Measurements from ENCODE around the gene SELENOS. TPM values are rescaled to one million over a fixed set of nuclear protein-coding genes. Genes with fewer than 3 reads are reported as not detected.

The SELENOS gene
- total RNA-seq, 2 experiments from 2014 or later: 27.3 to 29.4 TPM

- H3K36me3 Mint-ChIP-seq: peaks cover 19% of the 10 kb centered on the region
- no peak for DNase-seq
- no peak overlapping the region for H3K4me3 Mint-ChIP-seq
- H3K27me3 Mint-ChIP-seq: no peaks in the 10 kb centered on the region
- H3K9me3 Mint-ChIP-seq: no peaks in the 10 kb centered on the region
- H3K4me1 Mint-ChIP-seq: peaks cover 17% of the 10 kb centered on the region
- H3K27ac Mint-ChIP-seq: no peak overlapping the region
Measured at GRCh38 chr15:101272584-101272983, 4.7 kb downstream of the SELENOS start.

- Mint-ChIP-seq H3K4me3 (no peak overlapping the region), H3K9me3 (no peaks in the 10 kb centered on the region), H3K27ac (peak overlapping the region; percentile 49), H3K27me3 (no peaks in the 10 kb centered on the region), H3K36me3 (peaks cover 7% of the 10 kb centered on the region), H3K4me1 (peaks cover under 1% of the 10 kb centered on the region)
- no peak for DNase-seq
Measured at GRCh38 chr15:101269479-101270223, 7.6 kb downstream of the SELENOS start.

- Mint-ChIP-seq H3K27me3 (no peaks in the 10 kb centered on the region), H3K27ac (no peak overlapping the region), H3K4me1 (peaks cover 6% of the 10 kb centered on the region), H3K4me3 (no peak overlapping the region), H3K36me3 (peaks cover 1% of the 10 kb centered on the region), H3K9me3 (no peaks in the 10 kb centered on the region)
- DNase-seq: no peak
Measured at GRCh38 chr15:101267320-101268104, 9.8 kb downstream of the SELENOS start.

- no peak overlapping the region for H3K4me3 Mint-ChIP-seq
- no peak overlapping the region for H3K27ac Mint-ChIP-seq
- H3K4me1 Mint-ChIP-seq: peaks cover 6% of the 10 kb centered on the region
- peaks cover 1% of the 10 kb centered on the region for H3K36me3 Mint-ChIP-seq
- DNase-seq: no peak
- no peaks in the 10 kb centered on the region for H3K9me3 Mint-ChIP-seq
- no peaks in the 10 kb centered on the region for H3K27me3 Mint-ChIP-seq
Measured at GRCh38 chr15:101266787-101267186, 10.5 kb downstream of the SELENOS start.

- no peaks in the 10 kb centered on the region for H3K27me3 Mint-ChIP-seq
- H3K4me1 Mint-ChIP-seq: peaks cover 6% of the 10 kb centered on the region
- no peak overlapping the region for H3K27ac Mint-ChIP-seq
- H3K9me3 Mint-ChIP-seq: no peaks in the 10 kb centered on the region
- DNase-seq: no peak
- peaks cover 1% of the 10 kb centered on the region for H3K36me3 Mint-ChIP-seq
- no peak overlapping the region for H3K4me3 Mint-ChIP-seq
Measured at GRCh38 chr15:101266034-101266433, 11.3 kb downstream of the SELENOS start.

- H3K27ac Mint-ChIP-seq: no peak overlapping the region
- H3K9me3 Mint-ChIP-seq: no peaks in the 10 kb centered on the region
- H3K27me3 Mint-ChIP-seq: no peaks in the 10 kb centered on the region
- H3K36me3 Mint-ChIP-seq: no peaks in the 10 kb centered on the region
- H3K4me1 Mint-ChIP-seq: peaks cover 6% of the 10 kb centered on the region
- H3K4me3 Mint-ChIP-seq: no peak overlapping the region
- DNase-seq: no peak
Measured at GRCh38 chr15:101264911-101265641, 12.2 kb downstream of the SELENOS start.

GRCh38 chr15:101264011-101264410 is 13.3 kb downstream of the SELENOS start:
- Mint-ChIP-seq H3K4me1 (peaks cover 6% of the 10 kb centered on the region), H3K27ac (no peak overlapping the region), H3K4me3 (no peak overlapping the region), H3K36me3 (no peaks in the 10 kb centered on the region), H3K9me3 (no peaks in the 10 kb centered on the region), H3K27me3 (peaks cover 5% of the 10 kb centered on the region)
- DNase-seq: no peak

- H3K27me3 Mint-ChIP-seq: peaks cover 9% of the 10 kb centered on the region
Measured at GRCh38 chr15:101262551-101262950, 14.7 kb downstream of the SELENOS start.

GRCh38 chr15:101258238-101259144 is 18.8 kb downstream of the SELENOS start:
- peaks cover 24% of the 10 kb centered on the region for H3K4me1 Mint-ChIP-seq
- H3K27ac Mint-ChIP-seq: no peak overlapping the region
- DNase-seq: peak; percentile 45
- no peaks in the 10 kb centered on the region for H3K9me3 Mint-ChIP-seq
- H3K27me3 Mint-ChIP-seq: peaks cover 9% of the 10 kb centered on the region
- H3K4me3 Mint-ChIP-seq: no peak overlapping the region
- no peaks in the 10 kb centered on the region for H3K36me3 Mint-ChIP-seq

More at GRCh38 chr15:101262551-101262950, 14.7 kb downstream of the SELENOS start:
- H3K9me3 Mint-ChIP-seq: no peaks in the 10 kb centered on the region
- no peak overlapping the region for H3K27ac Mint-ChIP-seq
- no peak for DNase-seq
- H3K4me3 Mint-ChIP-seq: no peak overlapping the region
- peaks cover 10% of the 10 kb centered on the region for H3K4me1 Mint-ChIP-seq
- H3K36me3 Mint-ChIP-seq: no peaks in the 10 kb centered on the region

- no peaks in the 10 kb centered on the region for H3K36me3 Mint-ChIP-seq
- H3K27me3 Mint-ChIP-seq: peaks cover 9% of the 10 kb centered on the region
- DNase-seq: no peak
- no peak overlapping the region for H3K27ac Mint-ChIP-seq
- peaks cover 34% of the 10 kb centered on the region for H3K4me1 Mint-ChIP-seq
- H3K4me3 Mint-ChIP-seq: no peak overlapping the region
- H3K9me3 Mint-ChIP-seq: no peaks in the 10 kb centered on the region
Measured at GRCh38 chr15:101256757-101257156, 20.5 kb downstream of the SELENOS start.

- H3K36me3 Mint-ChIP-seq: peaks cover 1% of the 10 kb centered on the region
- no peak overlapping the region for H3K4me3 Mint-ChIP-seq
- peaks cover 9% of the 10 kb centered on the region for H3K27me3 Mint-ChIP-seq
- H3K9me3 Mint-ChIP-seq: no peaks in the 10 kb centered on the region
- peaks cover 34% of the 10 kb centered on the region for H3K4me1 Mint-ChIP-seq
- no peak for DNase-seq
- H3K27ac Mint-ChIP-seq: no peak overlapping the region
Measured at GRCh38 chr15:101255615-101256241, 21.6 kb downstream of the SELENOS start.

GRCh38 chr15:101255051-101255395 is 22.3 kb downstream of the SELENOS start:
- H3K27me3 Mint-ChIP-seq: peaks cover 9% of the 10 kb centered on the region
- H3K4me1 Mint-ChIP-seq: peaks cover 38% of the 10 kb centered on the region
- H3K36me3 Mint-ChIP-seq: peaks cover 8% of the 10 kb centered on the region
- DNase-seq: no peak
- H3K9me3 Mint-ChIP-seq: no peaks in the 10 kb centered on the region
- H3K27ac Mint-ChIP-seq: no peak overlapping the region
- H3K4me3 Mint-ChIP-seq: no peak overlapping the region

GRCh38 chr15:101254157-101255050 is 22.9 kb downstream of the SELENOS start:
- Mint-ChIP-seq H3K9me3 (no peaks in the 10 kb centered on the region), H3K27ac (no peak overlapping the region), H3K36me3 (peaks cover 14% of the 10 kb centered on the region), H3K27me3 (peaks cover 8% of the 10 kb centered on the region), H3K4me1 (peaks cover 45% of the 10 kb centered on the region), H3K4me3 (no peak overlapping the region)
- DNase-seq: no peak
